Measurements from ENCODE around the gene MEF2C. TPM values are rescaled to one million over a fixed set of nuclear protein-coding genes. Genes with fewer than 3 reads are reported as not detected.

The MEF2C gene
- total RNA-seq, 1 experiment from 2014 or later, result 1.7 TPM

GRCh38 chr5:88929385-88929784, 46.4 kb upstream of the MEF2C start (continued):
- no peak for TF ChIP-seq MLX (CRISPR knock-in tag; IDR thresholded peaks at IDR 0.05)
- TF ChIP-seq PRDM15 (CRISPR knock-in tag; IDR thresholded peaks at IDR 0.05), result no peak
- no peak for TF ChIP-seq NFATC4 (CRISPR knock-in tag; IDR thresholded peaks at IDR 0.05)
- TF ChIP-seq TEAD1 (CRISPR knock-in tag; IDR thresholded peaks at IDR 0.05), result no peak
- TF ChIP-seq NFE2L1 (CRISPR knock-in tag; IDR thresholded peaks at IDR 0.05), result no peak
- TF ChIP-seq CDX4 (CRISPR knock-in tag; IDR thresholded peaks at IDR 0.05; ENCODE audit: borderline replicate concordance), result no peak
- TF ChIP-seq FOXK1 (CRISPR knock-in tag; IDR thresholded peaks at IDR 0.05), result no peak
- TF ChIP-seq ZNF219 (CRISPR knock-in tag; IDR thresholded peaks at IDR 0.05; ENCODE audit: borderline replicate concordance), result no peak
- no peak for TF ChIP-seq ZNF425 (CRISPR knock-in tag; conservative IDR thresholded peaks at IDR 0.05)
- no peak for TF ChIP-seq EMX1 (CRISPR knock-in tag; IDR thresholded peaks at IDR 0.05)
- no peak for TF ChIP-seq TEAD4 (CRISPR knock-in tag; IDR thresholded peaks at IDR 0.05)
- no peak for TF ChIP-seq ZNF396 (CRISPR knock-in tag; IDR thresholded peaks at IDR 0.05; ENCODE audit: borderline replicate concordance)
- no peak for TF ChIP-seq ZBTB21 (CRISPR knock-in tag; IDR thresholded peaks at IDR 0.05; ENCODE audit: borderline replicate concordance)
- no peak for TF ChIP-seq E2F1 (CRISPR knock-in tag; IDR thresholded peaks at IDR 0.05)
- TF ChIP-seq RELA (CRISPR knock-in tag; IDR thresholded peaks at IDR 0.05; ENCODE audit: borderline replicate concordance), result no peak

GRCh38 chr5:88926774-88927173, 43.8 kb upstream of the MEF2C start:
- Mint-ChIP-seq H3K4me3 (no peak overlapping the region), H3K36me3 (no peaks in the 10 kb centered on the region), H3K27me3 (ENCODE audit: low read depth) (no peaks in the 10 kb centered on the region), H3K4me1 (peaks cover 3% of the 10 kb centered on the region), H3K27ac (no peak overlapping the region), H3K9me3 (no peaks in the 10 kb centered on the region)
- ATAC-seq (no peak), DNase-seq (ENCODE audit: low spot score) (no peak)
- ChIA-PET CTCF (no interaction called here), POLR2A (no interaction called here)
- TF ChIP-seq MLX (CRISPR knock-in tag; IDR thresholded peaks at IDR 0.05) (no peak), HMGA2 (CRISPR knock-in tag; IDR thresholded peaks at IDR 0.05) (no peak), EMX1 (CRISPR knock-in tag; IDR thresholded peaks at IDR 0.05) (no peak), TEAD4 (CRISPR knock-in tag; IDR thresholded peaks at IDR 0.05) (no peak), GRHL2 (CRISPR knock-in tag; IDR thresholded peaks at IDR 0.05; ENCODE audit: insufficient replicate concordance, severe bottlenecking) (no peak), MYBL2 (CRISPR knock-in tag; IDR thresholded peaks at IDR 0.05) (no peak), ZNF416 (CRISPR knock-in tag; IDR thresholded peaks at IDR 0.05) (no peak)
